BJ (cell line): ENCODE data around the gene SHC4. TPM values are rescaled to one million over a fixed set of nuclear protein-coding genes. Genes with fewer than 3 reads are reported as not detected.

Source experiments
- CTCF ChIA-PET: fragments of 350-600 bp; formaldehyde crosslinking; extraction: SDS; loops from one replicate; lab custom pipeline; 2021; ENCODE audit warnings: antibody characterized with exemption, inconsistent platforms; lab: Yijun Ruan, JAX
- POLR2A ChIA-PET: fragments of 300-600 bp; sonication (Branson Sonifier 250); formaldehyde crosslinking; extraction: SDS; loops from one replicate; lab custom pipeline; 2021; ENCODE audit warnings: antibody characterized with exemption; lab: Charles Lee
- DNase-seq: peaks from one replicate; pipeline ENCODE4 v3.0.0-alpha.2; 2011; ENCODE audit warnings: low read depth
- H3K27me3 ChIP-seq: 2 replicates; pipeline ENCODE4 v1.6.0; 2011; ENCODE audit warnings: low read length; ENCODE audit not compliant: control insufficient read depth, insufficient read depth
- H3K36me3 ChIP-seq: 2 replicates; pipeline ENCODE4 v1.5.1; 2011; ENCODE audit warnings: low read length; ENCODE audit not compliant: control insufficient read depth, insufficient read depth
- H3K4me3 ChIP-seq: 2 replicates; pipeline ENCODE4 v1.5.1; 2011; ENCODE audit warnings: low read depth, mild to moderate bottlenecking, control low read depth, low read length
- polyA plus RNA-seq: library from polyadenylated mRNA; depleted of rRNA; stranded (reverse); fragments of >200 nt; gene quantifications from 2 replicates; pipeline ENCODE4 v1.2.3, GENCODE V29; 2011
- TF ChIP-seq, protein P1 (sequence below): IDR thresholded peaks from 2 replicates; pipeline ENCODE4 v1.5.1; 2011; ENCODE audit warnings: low read depth, mild to moderate bottlenecking, control low read depth, inconsistent platforms, low read length, moderate library complexity; ENCODE audit not compliant: insufficient read depth

Gene SHC4
- polyA plus RNA-seq, 1 experiment, result 0.74 TPM

DNA sequence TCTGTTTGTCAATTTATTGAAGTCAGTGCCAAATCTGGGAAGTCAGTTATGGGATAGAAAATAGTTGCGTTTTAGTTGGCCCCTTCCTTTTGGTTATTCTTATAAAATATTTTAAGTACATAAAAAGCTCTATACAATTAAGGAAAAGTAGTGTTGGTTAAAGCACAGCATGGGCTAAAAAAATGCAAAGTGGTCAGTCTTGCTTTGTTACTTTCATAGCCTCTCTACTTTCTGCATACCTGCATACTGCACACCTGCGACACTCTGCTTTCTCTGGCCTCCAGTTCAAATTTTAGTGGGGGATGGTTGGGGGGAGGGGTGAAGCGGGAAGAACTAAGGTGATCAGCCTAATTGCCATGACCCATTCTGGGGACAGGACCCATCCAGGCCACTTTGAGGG, 21.8 kb upstream of the SHC4 start:
- CTCF ChIA-PET, result interaction anchor here (1.1 to 3.8 kb wide), 5 partner anchors 10 to 160 kb away, joined by 3 to 21 read pairs (median 3); no protein-coding TSS in a partner anchor
- no peaks in the 10 kb centered on the region for H3K27me3 ChIP-seq
- TF ChIP-seq, protein P1, sequence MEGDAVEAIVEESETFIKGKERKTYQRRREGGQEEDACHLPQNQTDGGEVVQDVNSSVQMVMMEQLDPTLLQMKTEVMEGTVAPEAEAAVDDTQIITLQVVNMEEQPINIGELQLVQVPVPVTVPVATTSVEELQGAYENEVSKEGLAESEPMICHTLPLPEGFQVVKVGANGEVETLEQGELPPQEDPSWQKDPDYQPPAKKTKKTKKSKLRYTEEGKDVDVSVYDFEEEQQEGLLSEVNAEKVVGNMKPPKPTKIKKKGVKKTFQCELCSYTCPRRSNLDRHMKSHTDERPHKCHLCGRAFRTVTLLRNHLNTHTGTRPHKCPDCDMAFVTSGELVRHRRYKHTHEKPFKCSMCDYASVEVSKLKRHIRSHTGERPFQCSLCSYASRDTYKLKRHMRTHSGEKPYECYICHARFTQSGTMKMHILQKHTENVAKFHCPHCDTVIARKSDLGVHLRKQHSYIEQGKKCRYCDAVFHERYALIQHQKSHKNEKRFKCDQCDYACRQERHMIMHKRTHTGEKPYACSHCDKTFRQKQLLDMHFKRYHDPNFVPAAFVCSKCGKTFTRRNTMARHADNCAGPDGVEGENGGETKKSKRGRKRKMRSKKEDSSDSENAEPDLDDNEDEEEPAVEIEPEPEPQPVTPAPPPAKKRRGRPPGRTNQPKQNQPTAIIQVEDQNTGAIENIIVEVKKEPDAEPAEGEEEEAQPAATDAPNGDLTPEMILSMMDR, result no peak
- POLR2A ChIA-PET, result no interaction called here
- DNase-seq, result no peak
- H3K4me3 ChIP-seq, result no peak overlapping the region
- no peaks in the 10 kb centered on the region; the same call in 1 of the 2 replicates for H3K36me3 ChIP-seq

DNA sequence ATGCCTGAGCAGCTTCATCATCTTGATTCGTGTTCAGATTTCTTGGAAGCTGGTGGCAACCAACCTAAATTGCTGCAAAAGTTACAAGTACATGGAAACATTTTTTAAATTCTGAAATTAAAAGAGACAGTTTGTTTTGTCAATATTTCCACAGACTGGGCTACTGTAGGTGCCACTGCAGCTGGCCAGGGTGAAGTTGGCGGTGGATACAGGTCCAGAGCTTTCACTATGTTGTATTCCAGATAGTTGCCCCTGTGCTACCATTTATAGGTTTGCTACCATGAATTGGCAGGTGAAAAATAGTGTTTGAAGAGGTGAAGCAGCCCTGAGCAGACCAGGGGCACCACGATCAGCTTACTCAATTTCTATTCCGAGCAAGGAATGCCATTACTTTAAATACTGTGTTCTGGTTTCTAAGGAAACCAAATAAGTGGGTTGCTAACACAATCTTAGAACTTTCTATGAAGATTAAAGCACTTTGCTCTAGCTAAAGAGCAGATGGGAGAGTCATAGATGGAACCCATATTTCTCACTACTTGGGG, 21.2 kb upstream of the SHC4 start:
- DNase-seq, result no peak
- H3K4me3 ChIP-seq, result no peak overlapping the region

DNA sequence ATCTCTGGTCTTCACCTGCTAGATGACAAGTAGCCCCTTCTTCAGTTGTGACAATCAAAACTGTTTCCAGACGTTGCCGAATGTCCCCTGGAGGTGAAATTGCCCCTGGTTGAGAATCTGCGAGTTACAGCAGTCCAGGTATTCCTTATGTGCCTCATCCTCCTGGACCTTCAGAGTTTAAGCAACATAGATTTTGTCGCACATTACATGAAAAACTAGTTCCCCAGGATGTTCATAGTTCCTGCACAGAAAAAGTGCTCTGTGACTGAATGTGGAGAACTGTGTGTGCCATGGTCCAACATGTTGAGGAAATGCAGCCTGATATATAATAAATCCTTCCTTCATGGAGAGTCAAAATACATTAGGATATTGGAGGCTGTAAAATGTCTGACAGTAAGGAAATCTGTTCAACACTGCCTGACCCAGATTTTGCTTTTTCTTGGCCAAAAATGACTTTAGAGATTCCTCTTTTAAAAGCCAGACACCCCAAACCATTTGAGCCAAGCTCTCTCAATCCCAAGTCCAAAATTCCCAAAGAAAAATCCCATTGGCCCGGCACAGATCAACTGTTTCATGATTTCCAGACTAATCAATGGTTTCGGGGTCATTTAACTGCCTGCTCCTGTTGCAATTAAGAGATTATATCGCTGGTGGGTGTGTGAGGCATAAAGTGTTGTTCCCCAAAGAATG, 20.4 kb upstream of the SHC4 start:
- POLR2A ChIA-PET, result interaction anchor here (0.6 kb wide), 1 partner anchor 10 kb away, joined by 4 read pairs; no protein-coding TSS in a partner anchor
- CTCF ChIA-PET, result interaction anchor here (0.9 to 3.8 kb wide), 4 partner anchors 8 to 161 kb away, joined by 3 to 21 read pairs (median 3); no protein-coding TSS in a partner anchor
- TF ChIP-seq, protein P1, result no peak
- no peak overlapping the region for H3K4me3 ChIP-seq
- H3K36me3 ChIP-seq, result no peaks in the 10 kb centered on the region; the same call in 1 of the 2 replicates
- H3K27me3 ChIP-seq, result no peaks in the 10 kb centered on the region
- no peak for DNase-seq

More for the DNA sequence above, 21.2 kb upstream of the SHC4 start:
- CTCF ChIA-PET, result interaction anchor here (0.6 to 3.8 kb wide), 7 partner anchors 9 to 160 kb away, joined by 3 to 21 read pairs (median 3); no protein-coding TSS in a partner anchor
- TF ChIP-seq, protein P1, result no peak
- no peaks in the 10 kb centered on the region for H3K27me3 ChIP-seq
- H3K36me3 ChIP-seq, result no peaks in the 10 kb centered on the region; the same call in 1 of the 2 replicates
- POLR2A ChIA-PET, result interaction anchor here (0.6 kb wide), 1 partner anchor 9 kb away, joined by 4 read pairs; no protein-coding TSS in a partner anchor

DNA sequence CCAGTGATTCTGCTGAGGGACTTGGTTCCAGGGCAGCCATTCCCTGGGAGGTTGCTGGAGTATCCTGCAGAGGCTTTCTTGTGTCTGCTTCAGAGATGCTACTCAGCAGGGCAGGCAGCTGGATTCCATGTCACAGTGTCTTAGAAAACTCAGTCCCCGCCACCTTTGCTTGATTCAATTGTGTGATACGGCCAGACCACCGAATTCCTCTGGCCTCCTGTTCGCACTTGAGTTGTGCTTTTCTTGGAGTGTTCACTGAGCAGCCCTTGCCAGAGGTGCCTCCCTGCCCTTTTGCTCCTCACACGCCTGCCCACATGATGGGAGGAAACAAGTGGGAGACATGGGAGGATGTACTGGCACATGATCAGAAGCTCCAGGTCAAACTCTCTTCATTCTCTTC, 19.6 kb upstream of the SHC4 start:
- POLR2A ChIA-PET, result no interaction called here
- Histone ChIP-seq H3K36me3 (no peaks in the 10 kb centered on the region; the same call in 1 of the 2 replicates), H3K4me3 (no peak overlapping the region), H3K27me3 (no peaks in the 10 kb centered on the region)
- CTCF ChIA-PET, result interaction anchor here (0.9 kb wide), 2 partner anchors 10 to 15 kb away, joined by 3 read pairs; no protein-coding TSS in a partner anchor
- no peak for DNase-seq
- TF ChIP-seq, protein P1, result no peak

DNA sequence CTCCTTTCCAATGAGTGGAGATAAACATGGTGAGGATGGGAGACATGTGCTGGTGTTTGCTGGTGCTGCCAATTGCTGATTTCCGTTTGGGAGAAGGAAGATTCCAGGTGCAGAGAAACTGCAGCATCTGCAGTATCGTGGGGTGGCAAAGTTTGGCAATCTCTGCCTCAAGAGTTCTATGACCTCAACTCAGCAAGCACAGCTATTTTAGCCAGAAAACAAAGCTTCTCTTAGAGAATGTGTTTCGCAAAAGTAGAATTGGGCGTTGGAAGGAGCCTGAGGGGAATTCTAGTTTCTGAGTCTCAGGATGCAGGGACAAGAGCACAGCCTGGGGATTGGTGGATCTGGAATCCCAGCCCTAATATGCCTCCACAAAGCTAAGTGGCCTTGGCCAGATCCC, 18.2 kb upstream of the SHC4 start:
- TF ChIP-seq, protein P1, result no peak
- DNase-seq, result no peak
- POLR2A ChIA-PET, result interaction anchor here (0.6 kb wide), 1 partner anchor 564 kb away, joined by 6 read pairs; no protein-coding TSS in a partner anchor
- no peaks in the 10 kb centered on the region for H3K36me3 ChIP-seq
- H3K27me3 ChIP-seq, result no peaks in the 10 kb centered on the region
- CTCF ChIA-PET, result interaction anchor here (1.1 kb wide), 1 partner anchor 11 kb away, joined by 3 read pairs; no protein-coding TSS in a partner anchor
- H3K4me3 ChIP-seq, result no peak overlapping the region
